PFSK-1 (cell line): ENCODE data around the gene MGAT4C.

Experiments
- FOXP2 ChIP-seq: optimal IDR thresholded peaks from 2 replicates; pipeline ENCODE3; 2011; ENCODE audit warnings: borderline replicate concordance, control low read depth, inconsistent platforms; ENCODE audit not compliant: insufficient read depth; ENCODE audit errors: extremely low read length, extremely low read depth
- POLR2AphosphoS5 ChIP-seq: IDR thresholded peaks from 2 replicates; pipeline ENCODE4 v1.6.1; 2012; ENCODE audit warnings: low read depth, mild to moderate bottlenecking, control low read depth, low read length, moderate library complexity
- REST ChIP-seq, 2 experiments: IDR thresholded peaks; 2 replicates each; pipeline versions ENCODE4 v1.6.1 to v1.8.0; 2011 to 2012; ENCODE audit warnings: low read depth in 2 of 2, low read length in 2 of 2, control low read depth in 1 of 2, inconsistent platforms in 1 of 2, mild to moderate bottlenecking in 1 of 2, moderate library complexity in 1 of 2; ENCODE audit not compliant: insufficient read depth in 1 of 2
- SIN3A ChIP-seq: IDR thresholded peaks from 2 replicates; pipeline ENCODE4 v1.6.1; 2012; ENCODE audit warnings: mild to moderate bottlenecking, low read length, moderate library complexity, borderline replicate concordance; ENCODE audit not compliant: insufficient read depth
- TAF1 ChIP-seq: IDR thresholded peaks from 2 replicates; pipeline ENCODE4 v1.6.1; 2012; ENCODE audit warnings: low read length, control low read depth, borderline replicate concordance; ENCODE audit not compliant: insufficient read depth

Gene MGAT4C

GRCh38 chr12:86052921-86053320 is 203.3 kb downstream of the MGAT4C start:
- TF ChIP-seq TAF1 (no peak), REST (IDR thresholded peaks at IDR 0.05; ENCODE audit: insufficient read depth in 1 of 2, low read depth in 2 of 2, low read length in 2 of 2) (no peak), SIN3A (no peak), FOXP2 (no peak), POLR2AphosphoS5 (no peak)

DNA sequence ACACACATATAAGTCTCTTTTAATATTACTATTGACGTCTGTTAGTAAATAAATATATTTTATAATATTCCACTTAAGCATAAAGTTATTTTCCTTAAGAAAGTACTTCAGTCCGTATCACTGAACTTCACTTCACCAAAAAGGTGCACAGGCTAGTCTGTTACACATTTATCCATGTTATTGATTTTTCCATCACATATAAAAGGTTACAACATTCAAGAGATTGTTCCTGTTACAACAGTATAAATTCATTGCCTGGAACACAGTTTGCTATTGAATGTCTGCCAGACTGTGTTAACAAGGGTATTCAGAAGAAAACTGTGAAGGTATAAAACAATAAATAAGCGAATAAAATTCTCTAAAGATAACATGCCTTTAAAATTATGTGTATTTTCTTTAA is 206.2 kb downstream of the MGAT4C start:
- no peak for TF ChIP-seq FOXP2
- no peak for TF ChIP-seq REST (IDR thresholded peaks at IDR 0.05; ENCODE audit: insufficient read depth in 1 of 2, low read depth in 2 of 2, low read length in 2 of 2)
- no peak for TF ChIP-seq TAF1
- TF ChIP-seq SIN3A, result no peak
- TF ChIP-seq POLR2AphosphoS5, result no peak

- no peak for TF ChIP-seq REST (IDR thresholded peaks at IDR 0.05; ENCODE audit: insufficient read depth in 1 of 2, low read depth in 2 of 2, low read length in 2 of 2)
- no peak for TF ChIP-seq FOXP2
- TF ChIP-seq TAF1, result no peak
- no peak for TF ChIP-seq SIN3A
- no peak for TF ChIP-seq POLR2AphosphoS5
These were observed 211.8 kb downstream of the MGAT4C start for GRCh38 chr12:86044396-86044795.

DNA sequence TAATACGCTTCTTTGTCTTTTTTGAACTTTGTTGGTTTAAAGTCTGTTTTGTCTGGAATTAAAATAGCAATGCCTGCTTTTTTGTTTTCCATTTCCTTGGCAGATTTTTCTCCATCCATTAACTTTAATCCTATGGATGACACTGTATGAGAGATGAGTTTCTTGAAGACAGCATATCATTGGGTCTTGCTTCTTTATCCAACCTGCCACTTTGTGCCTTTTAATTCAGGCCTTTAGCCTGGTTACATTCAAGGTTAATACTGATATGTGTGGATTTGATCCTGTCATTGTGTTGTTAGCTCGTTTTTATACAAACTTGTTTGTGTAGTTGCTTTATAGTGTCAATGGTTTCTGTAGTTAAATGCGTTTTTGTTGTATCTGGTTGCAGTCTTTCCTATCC is 214.1 kb downstream of the MGAT4C start:
- no peak for TF ChIP-seq SIN3A
- TF ChIP-seq TAF1, result no peak
- TF ChIP-seq REST (IDR thresholded peaks at IDR 0.05; ENCODE audit: insufficient read depth in 1 of 2, low read depth in 2 of 2, low read length in 2 of 2), result no peak
- no peak for TF ChIP-seq FOXP2
- TF ChIP-seq POLR2AphosphoS5, result no peak

DNA sequence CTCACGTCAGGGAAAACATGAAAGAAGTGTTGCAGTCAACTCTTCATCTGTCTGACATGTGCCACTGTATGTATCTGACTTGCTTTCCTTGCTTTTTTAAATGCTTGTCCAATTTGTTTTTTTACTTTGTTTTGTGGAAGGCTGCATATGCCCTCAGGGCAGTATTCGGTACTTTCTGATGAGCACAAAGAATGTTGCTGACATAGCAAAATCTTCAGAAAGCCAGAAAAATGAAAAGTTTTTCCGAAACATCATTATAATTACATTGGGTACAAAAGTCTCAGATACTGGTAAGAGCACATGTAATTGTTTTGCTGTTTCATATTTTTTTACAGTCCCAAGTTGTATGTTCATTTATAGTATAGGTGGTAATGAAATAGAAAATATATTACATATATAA is 237.8 kb downstream of the MGAT4C start:
- TF ChIP-seq REST (IDR thresholded peaks at IDR 0.05; ENCODE audit: insufficient read depth in 1 of 2, low read depth in 2 of 2, low read length in 2 of 2) (no peak), POLR2AphosphoS5 (no peak), SIN3A (no peak), TAF1 (no peak)
